ENCODE data around the gene NTRK2.

NTRK2 gene

DNA sequence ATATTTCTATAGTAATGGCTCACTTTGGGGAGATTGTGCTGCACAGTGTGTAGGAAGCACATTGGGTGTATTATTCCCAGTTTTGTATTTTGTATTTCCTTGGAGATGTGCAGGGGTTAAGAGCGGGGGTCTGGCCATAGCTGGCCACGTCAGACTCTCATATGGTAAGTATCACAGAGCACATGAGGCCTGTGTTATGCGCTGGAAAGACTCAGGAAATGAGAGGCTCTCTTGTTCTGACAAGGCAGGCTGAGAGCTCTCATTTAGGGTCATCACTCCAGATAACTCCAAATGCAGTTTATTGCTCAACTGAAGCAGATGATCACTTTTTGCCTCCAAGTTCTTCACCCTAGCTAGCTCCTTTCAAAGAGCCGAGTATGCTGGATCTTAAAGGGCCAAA, 205.7 kb downstream of the NTRK2 start:
- Histone ChIP-seq H3K27ac (ENCODE audit: extremely low read depth, low read depth, low read length) (no peak overlapping the region), H3K36me3 (ENCODE audit: control insufficient read depth in 2 of 2, insufficient read depth in 1 of 2, low read length in 2 of 2) (no peaks in the 10 kb centered on the region), H3K9me3 (ENCODE audit: control insufficient read depth, insufficient read depth, low read depth, low read length) (no peaks in the 10 kb centered on the region), H3K4me3 (ENCODE audit: low read depth, low read length) (no peak overlapping the region), H3K4me1 (ENCODE audit: control insufficient read depth, insufficient read depth, low read length) (no peaks in the 10 kb centered on the region)
- ChIA-PET CTCF (interaction anchor here (0.7 kb wide), 1 partner anchor 23 kb away, joined by 3 read pairs; no protein-coding TSS in a partner anchor), POLR2A (no interaction called here)
- TF ChIP-seq ZBTB17 (tag by site-specific recombination; IDR thresholded peaks at IDR 0.05) (no peak), ZNF514 (tag by site-specific recombination; IDR thresholded peaks at IDR 0.05) (no peak), ZNF776 (tag by site-specific recombination; IDR thresholded peaks at IDR 0.05; ENCODE audit: borderline replicate concordance) (no peak), ZNF394 (tag by site-specific recombination; IDR thresholded peaks at IDR 0.05; ENCODE audit: borderline replicate concordance) (no peak), FEZF1 (tag by site-specific recombination; IDR thresholded peaks at IDR 0.05) (no peak), GLI4 (tag by site-specific recombination; IDR thresholded peaks at IDR 0.05) (no peak), ZNF37A (tag by site-specific recombination; IDR thresholded peaks at IDR 0.05) (no peak), ZSCAN5A (tag by site-specific recombination; IDR thresholded peaks at IDR 0.05) (no peak), ZNF366 (tag by site-specific recombination; conservative IDR thresholded peaks at IDR 0.05) (no peak), ZNF529 (tag by site-specific recombination; IDR thresholded peaks at IDR 0.05; ENCODE audit: insufficient replicate concordance) (no peak), ZBTB11 (tag by site-specific recombination; conservative IDR thresholded peaks at IDR 0.05; ENCODE audit: low read depth) (no peak), ZNF391 (tag by site-specific recombination; IDR thresholded peaks at IDR 0.05; ENCODE audit: borderline replicate concordance, low read depth) (no peak), GFI1B (tag by site-specific recombination; IDR thresholded peaks at IDR 0.05) (no peak), OSR2 (tag by site-specific recombination; IDR thresholded peaks at IDR 0.05) (no peak), ZNF274 (IDR thresholded peaks at IDR 0.05; ENCODE audit: low read length) (no peak), ZNF274 (tag by site-specific recombination; IDR thresholded peaks at IDR 0.05; ENCODE audit: borderline replicate concordance) (no peak), ZNF155 (tag by site-specific recombination; IDR thresholded peaks at IDR 0.05) (no peak)

GRCh38 chr9:84879631-84880030, 210.1 kb downstream of the NTRK2 start:
- Histone ChIP-seq H3K27ac (ENCODE audit: extremely low read depth, low read depth, low read length) (no peak overlapping the region), H3K36me3 (ENCODE audit: control insufficient read depth in 2 of 2, insufficient read depth in 1 of 2, low read length in 2 of 2) (no peaks in the 10 kb centered on the region), H3K9me3 (ENCODE audit: control insufficient read depth, insufficient read depth, low read depth, low read length) (no peaks in the 10 kb centered on the region), H3K4me1 (ENCODE audit: control insufficient read depth, insufficient read depth, low read length) (no peaks in the 10 kb centered on the region), H3K4me3 (ENCODE audit: low read depth, low read length) (no peak overlapping the region)
- CTCF ChIA-PET = no interaction called here
- no peak for TF ChIP-seq ZFHX2 (tag by site-specific recombination; conservative IDR thresholded peaks at IDR 0.05)
- TF ChIP-seq, protein P1, sequence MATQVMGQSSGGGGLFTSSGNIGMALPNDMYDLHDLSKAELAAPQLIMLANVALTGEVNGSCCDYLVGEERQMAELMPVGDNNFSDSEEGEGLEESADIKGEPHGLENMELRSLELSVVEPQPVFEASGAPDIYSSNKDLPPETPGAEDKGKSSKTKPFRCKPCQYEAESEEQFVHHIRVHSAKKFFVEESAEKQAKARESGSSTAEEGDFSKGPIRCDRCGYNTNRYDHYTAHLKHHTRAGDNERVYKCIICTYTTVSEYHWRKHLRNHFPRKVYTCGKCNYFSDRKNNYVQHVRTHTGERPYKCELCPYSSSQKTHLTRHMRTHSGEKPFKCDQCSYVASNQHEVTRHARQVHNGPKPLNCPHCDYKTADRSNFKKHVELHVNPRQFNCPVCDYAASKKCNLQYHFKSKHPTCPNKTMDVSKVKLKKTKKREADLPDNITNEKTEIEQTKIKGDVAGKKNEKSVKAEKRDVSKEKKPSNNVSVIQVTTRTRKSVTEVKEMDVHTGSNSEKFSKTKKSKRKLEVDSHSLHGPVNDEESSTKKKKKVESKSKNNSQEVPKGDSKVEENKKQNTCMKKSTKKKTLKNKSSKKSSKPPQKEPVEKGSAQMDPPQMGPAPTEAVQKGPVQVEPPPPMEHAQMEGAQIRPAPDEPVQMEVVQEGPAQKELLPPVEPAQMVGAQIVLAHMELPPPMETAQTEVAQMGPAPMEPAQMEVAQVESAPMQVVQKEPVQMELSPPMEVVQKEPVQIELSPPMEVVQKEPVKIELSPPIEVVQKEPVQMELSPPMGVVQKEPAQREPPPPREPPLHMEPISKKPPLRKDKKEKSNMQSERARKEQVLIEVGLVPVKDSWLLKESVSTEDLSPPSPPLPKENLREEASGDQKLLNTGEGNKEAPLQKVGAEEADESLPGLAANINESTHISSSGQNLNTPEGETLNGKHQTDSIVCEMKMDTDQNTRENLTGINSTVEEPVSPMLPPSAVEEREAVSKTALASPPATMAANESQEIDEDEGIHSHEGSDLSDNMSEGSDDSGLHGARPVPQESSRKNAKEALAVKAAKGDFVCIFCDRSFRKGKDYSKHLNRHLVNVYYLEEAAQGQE (tag by site-specific recombination; IDR thresholded peaks at IDR 0.05) = 0 out of 2 replicates have a peak, but pooled peaks have one; percentile 26
- TF ChIP-seq ZNF23 (tag by site-specific recombination; IDR thresholded peaks at IDR 0.05; ENCODE audit: borderline replicate concordance) = no peak
- POLR2A ChIA-PET = no interaction called here

Data from HEK293 (cell line).